Upper lobe of left lung (tissue), 4 donors: ENCODE results near the gene OR13D1.

ENCODE experiments used
- CTCF ChIP-seq, 6 experiments: fragments of 450-650 bp in 4 of 6; fragments of 200-600 bp in 2 of 6; sonication (generic) in 2 of 6; IDR thresholded peaks; one replicate each; pipeline ENCODE4 v1.5.1; 2016 to 2019; ENCODE audit warnings: antibody characterized with exemption in 6 of 6
- EP300 ChIP-seq, 4 donors: sonication (generic); formaldehyde crosslinking; IDR thresholded peaks; one replicate each; pipeline ENCODE4 v1.5.1; 2017; ENCODE audit warnings: antibody characterized with exemption in 4 of 4, control low read depth in 2 of 4
- POLR2A ChIP-seq, 4 donors: fragments of 450-650 bp; IDR thresholded peaks; one replicate each; pipeline ENCODE4 v1.5.1; 2016 to 2017; ENCODE audit warnings: antibody characterized with exemption in 4 of 4, mild to moderate bottlenecking in 2 of 4
- POLR2AphosphoS5 ChIP-seq, 2 donors: sonication (generic); formaldehyde crosslinking; IDR thresholded peaks; one replicate each; pipeline ENCODE4 v1.5.1; 2017; ENCODE audit warnings: antibody characterized with exemption in 2 of 2

- no peak for TF ChIP-seq CTCF (IDR thresholded peaks at IDR 0.05)
- TF ChIP-seq POLR2A (IDR thresholded peaks at IDR 0.05), result no peak
- TF ChIP-seq POLR2AphosphoS5 (IDR thresholded peaks at IDR 0.05), result no peak
- no peak for TF ChIP-seq EP300 (IDR thresholded peaks at IDR 0.05)
These were observed 18.7 kb upstream of the OR13D1 start for GRCh38 chr9:104675611-104676010.
